HG03039 (cell line): ENCODE results near the gene ALK.

Experiments used
- ATAC-seq: cut with Tn5 transposase; IDR thresholded peaks from one replicate; pipeline ENCODE4 v1.9.1; 2021; ENCODE audit warnings: mild to moderate bottlenecking, moderate library complexity; ENCODE audit not compliant: unreplicated experiment

Gene ALK

GRCh38 chr2:29921560-29921915, at the start of gene ALK:
ALK (minus strand) TSS chr2:29921586; CDS start chr2:29920659, 927 bp downstream.
- ATAC-seq = no peak

GRCh38 chr2:29966266-29966665, 44.9 kb upstream of the ALK start:
- ATAC-seq = no peak

- ATAC-seq = no peak
These were observed 42.7 kb upstream of the ALK start for GRCh38 chr2:29963972-29964570.

- ATAC-seq = no peak
These were observed 41.5 kb upstream of the ALK start for GRCh38 chr2:29962922-29963321.

GRCh38 chr2:29954316-29954715, 32.9 kb upstream of the ALK start:
- ATAC-seq = no peak

GRCh38 chr2:29952973-29953372, 31.6 kb upstream of the ALK start:
- no peak for ATAC-seq

GRCh38 chr2:29951576-29951975, 30.2 kb upstream of the ALK start:
- no peak for ATAC-seq

- no peak for ATAC-seq
These were observed 29.1 kb upstream of the ALK start for GRCh38 chr2:29950481-29950880.

- ATAC-seq = no peak
These were observed 27.7 kb upstream of the ALK start for GRCh38 chr2:29949042-29949441.

- no peak for ATAC-seq
These were observed 25.1 kb upstream of the ALK start for GRCh38 chr2:29946505-29946904.

- ATAC-seq = no peak
These were observed 21.3 kb upstream of the ALK start for GRCh38 chr2:29942711-29943110.

GRCh38 chr2:29940706-29941105, 19.3 kb upstream of the ALK start:
- no peak for ATAC-seq

- ATAC-seq = no peak
These were observed 14.6 kb upstream of the ALK start for GRCh38 chr2:29936020-29936419.

GRCh38 chr2:29931818-29932217, 10.4 kb upstream of the ALK start:
- ATAC-seq = no peak

- ATAC-seq = no peak
These were observed 1.8 kb upstream of the ALK start for GRCh38 chr2:29923110-29923721.

GRCh38 chr2:29922605-29923004, 1.2 kb upstream of the ALK start:
- no peak for ATAC-seq

GRCh38 chr2:29920631-29921559, 491 bp downstream of the ALK start:
- ATAC-seq = no peak

- no peak for ATAC-seq
These were observed 1.2 kb downstream of the ALK start for GRCh38 chr2:29920130-29920577.

- no peak for ATAC-seq
These were observed 2.4 kb downstream of the ALK start for GRCh38 chr2:29918941-29919340.

GRCh38 chr2:29917781-29918180, 3.6 kb downstream of the ALK start:
- no peak for ATAC-seq

- ATAC-seq = no peak
These were observed 4.8 kb downstream of the ALK start for GRCh38 chr2:29916571-29916970.

- no peak for ATAC-seq
These were observed 10.4 kb downstream of the ALK start for GRCh38 chr2:29910960-29911359.
